Testis (tissue), 3 donors: ENCODE data around the gene EIF3M. TPM values are rescaled to one million over a fixed set of nuclear protein-coding genes. Genes with fewer than 3 reads are reported as not detected.

Experiments used
- DNase-seq: peaks from one replicate; pipeline ENCODE4 v3.0.0-alpha.2; 2019
- H3K27ac ChIP-seq, 2 donors: fragments of 200-600 bp; sonication (generic); one replicate each; pipeline ENCODE4 v1.5.1; 2019
- H3K27me3 ChIP-seq: fragments of 200-600 bp; sonication (generic); one replicate; pipeline ENCODE4 v1.5.1; 2019
- H3K36me3 ChIP-seq: fragments of 200-600 bp; sonication (generic); one replicate; pipeline ENCODE4 v1.5.1; 2017; ENCODE audit warnings: low read depth; ENCODE audit errors: missing control alignments
- H3K4me1 ChIP-seq: fragments of 200-600 bp; sonication (generic); one replicate; pipeline ENCODE4 v1.5.1; 2019
- H3K4me3 ChIP-seq, 2 donors: fragments of 200-600 bp; sonication (generic); one replicate each; pipeline ENCODE4 v1.5.1; 2017 to 2019
- H3K9me3 ChIP-seq: fragments of 200-600 bp; sonication (generic); one replicate; pipeline ENCODE4 v1.5.1; 2017
- CTCF ChIP-seq, 3 experiments: fragments of 450-650 bp in 2 of 3; fragments of 200-600 bp in 1 of 3; sonication (generic) in 1 of 3; IDR thresholded peaks; one replicate each; pipeline ENCODE4 v1.5.1; 2016 to 2019; ENCODE audit warnings: antibody characterized with exemption in 3 of 3, mild to moderate bottlenecking in 2 of 3, moderate library complexity in 1 of 3
- POLR2A ChIP-seq: fragments of 450-650 bp; IDR thresholded peaks from one replicate; pipeline ENCODE4 v1.6.1; 2017; ENCODE audit warnings: antibody characterized with exemption, mild to moderate bottlenecking, moderate library complexity
- WGBS, 2 donors: methylation state at CpG; one replicate each; pipeline ENCODE4 v1.1.5; 2018; 5-methylcytosine and 5-hydroxymethylcytosine counted together
- intact Hi-C: fragments of 100-400 bp; cut with DNase I; formaldehyde crosslinking; loops from one replicate; pipeline ENCODE4 v1.15.1; 2023; ENCODE audit warnings: low total_unique reads
- polyA plus RNA-seq: library from polyadenylated mRNA; stranded (reverse); fragments of 350-450 nt; fragmentation: Illumina TruSeq; extraction: RNeasy Lipid Tissue Mini Kit (QIAGEN cat#74804); gene quantifications from one replicate; pipeline ENCODE4 v1.2.3, GENCODE V29; 2014; ENCODE audit warnings: low read depth, low replicate concordance; ENCODE audit not compliant: insufficient read depth
- total RNA-seq, 2 donors: library from RNA; depleted of rRNA; stranded (reverse); fragments of >200 nt; gene quantifications; one replicate each; pipeline ENCODE4 v1.2.3, GENCODE V29; 2016

EIF3M gene
- total and polyA plus RNA-seq, 3 donors from 2014 or later, result 221 to 369 (median 228) TPM

- Histone ChIP-seq H3K4me3 (no peak overlapping the region), H3K27ac (no peak overlapping the region), H3K27me3 (no peaks in the 10 kb centered on the region), H3K36me3 (no peaks in the 10 kb centered on the region), H3K4me1 (no peaks in the 10 kb centered on the region), H3K9me3 (no peaks in the 10 kb centered on the region)
- TF ChIP-seq POLR2A, result no peak
- TF ChIP-seq CTCF (IDR thresholded peaks at IDR 0.05), result no peak
- intact Hi-C loops, result no loop called here
- WGBS, 2 donors, result 64 to 68% methylated on average over 4 of the region's 4 CpGs
- no peak for DNase-seq
Measured at GRCh38 chr11:32574421-32574820, 9.2 kb upstream of the EIF3M start.

GRCh38 chr11:32575070-32575469 lies 8.6 kb upstream of the EIF3M start:
- Histone ChIP-seq H3K4me3 (no peak overlapping the region), H3K4me1 (no peaks in the 10 kb centered on the region), H3K27ac (no peak overlapping the region), H3K9me3 (no peaks in the 10 kb centered on the region), H3K27me3 (no peaks in the 10 kb centered on the region), H3K36me3 (no peaks in the 10 kb centered on the region)
- no peak for DNase-seq
- 72 to 85% methylated on average over 2 of the region's 2 CpGs for WGBS, 2 donors
- intact Hi-C loops, result no loop called here
- no peak for TF ChIP-seq POLR2A
- TF ChIP-seq CTCF (IDR thresholded peaks at IDR 0.05), result no peak

GRCh38 chr11:32576456-32576855 lies 7.2 kb upstream of the EIF3M start:
- no peak overlapping the region for H3K4me3 ChIP-seq
- no peaks in the 10 kb centered on the region for H3K4me1 ChIP-seq
- H3K27ac ChIP-seq, result no peak overlapping the region
- no peaks in the 10 kb centered on the region for H3K36me3 ChIP-seq
- TF ChIP-seq CTCF (IDR thresholded peaks at IDR 0.05) (no peak), POLR2A (no peak)
- H3K9me3 ChIP-seq, result no peaks in the 10 kb centered on the region
- 45 to 62% methylated on average over 1 of the region's 1 CpG for WGBS, 2 donors
- no peaks in the 10 kb centered on the region for H3K27me3 ChIP-seq
- intact Hi-C loops, result no loop called here
- DNase-seq, result no peak

GRCh38 chr11:32580967-32581366 lies 2.7 kb upstream of the EIF3M start:
- no peaks in the 10 kb centered on the region for H3K9me3 ChIP-seq
- H3K27me3 ChIP-seq, result no peaks in the 10 kb centered on the region
- WGBS, 2 donors, result 44 to 51% methylated on average over 2 of the region's 2 CpGs
- DNase-seq, result no peak
- peaks cover 13% of the 10 kb centered on the region for H3K4me1 ChIP-seq
- no peak overlapping the region for H3K4me3 ChIP-seq
- no peak overlapping the region for H3K27ac ChIP-seq
- no peak for TF ChIP-seq CTCF (IDR thresholded peaks at IDR 0.05)
- no peak for TF ChIP-seq POLR2A
- no peaks in the 10 kb centered on the region for H3K36me3 ChIP-seq
- intact Hi-C loops, result no loop called here

- Histone ChIP-seq H3K4me3 (no peak overlapping the region), H3K36me3 (no peaks in the 10 kb centered on the region), H3K27ac (no peak overlapping the region), H3K4me1 (peaks cover 18% of the 10 kb centered on the region), H3K27me3 (no peaks in the 10 kb centered on the region), H3K9me3 (no peaks in the 10 kb centered on the region)
- WGBS, 2 donors, result 87 to 90% methylated on average over 3 of the region's 3 CpGs
- no peak for TF ChIP-seq CTCF (IDR thresholded peaks at IDR 0.05)
- no peak for TF ChIP-seq POLR2A
- intact Hi-C loops, result no loop called here
- no peak for DNase-seq
Measured at GRCh38 chr11:32581556-32581955, 2.1 kb upstream of the EIF3M start.
